IPS-NIHi11 (cell line): ENCODE results near the gene CKM.
"Not testable (repeated sequence)": the region's sequence is repeated elsewhere in the genome, so short reads cannot be mapped to it uniquely, and the experiment has no call there.

Experiments used
- DNase-seq: peaks from one replicate; pipeline ENCODE4 v3.0.0; 2012; ENCODE audit warnings: mixed read lengths, low spot score

Gene CKM

DNA sequence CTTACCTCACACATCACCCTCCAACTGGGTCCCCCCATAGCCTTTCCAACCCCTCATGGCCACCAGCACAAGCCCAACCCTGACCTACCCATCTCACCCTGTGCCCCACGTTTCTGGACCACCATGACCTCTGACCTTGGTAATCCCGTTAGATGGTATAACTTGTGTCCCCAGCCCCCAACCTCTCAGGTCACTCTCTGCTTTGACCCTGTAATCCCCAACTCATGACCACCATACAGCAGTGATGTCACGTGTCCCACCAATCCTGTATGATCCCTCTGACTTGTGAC lies 26.4 kb upstream of the CKM start:
- DNase-seq: peak; percentile 21

DNA sequence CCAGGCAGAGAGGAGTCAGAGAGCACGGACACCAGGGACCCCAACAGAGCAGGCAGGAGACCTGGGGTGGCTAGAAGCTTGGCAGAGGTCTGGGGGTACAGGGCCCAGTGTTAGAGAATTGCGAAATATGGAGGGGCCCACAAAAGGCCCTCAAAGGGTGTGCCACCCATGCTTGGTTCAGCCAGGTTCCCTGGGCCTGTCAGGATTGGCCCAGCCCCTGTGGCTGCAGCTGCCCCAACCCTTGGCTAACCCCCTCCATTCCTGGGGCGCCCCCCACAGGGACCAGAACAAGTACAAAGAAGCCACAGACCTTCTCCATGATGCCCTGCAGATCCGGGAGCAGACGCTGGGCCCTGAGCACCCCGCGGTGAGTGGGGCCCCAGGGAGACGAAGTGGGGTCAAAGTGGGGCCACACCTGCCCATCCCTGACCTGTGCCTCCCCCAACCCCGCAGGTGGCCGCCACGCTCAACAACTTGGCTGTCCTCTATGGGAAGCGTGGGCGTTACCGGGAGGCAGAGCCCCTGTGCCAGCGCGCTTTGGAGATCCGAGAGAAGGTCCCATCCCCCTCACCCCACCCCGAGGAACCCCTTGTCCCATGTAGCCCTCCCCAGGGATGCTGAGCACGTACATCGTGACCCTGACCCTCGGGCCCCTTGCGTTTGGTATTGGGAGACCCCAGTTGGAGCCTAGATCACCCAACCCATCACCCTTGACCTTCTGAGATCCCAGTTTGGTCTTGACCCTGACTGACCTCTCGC lies 25.9 kb upstream of the CKM start:
- DNase-seq: peak; percentile 65

DNA sequence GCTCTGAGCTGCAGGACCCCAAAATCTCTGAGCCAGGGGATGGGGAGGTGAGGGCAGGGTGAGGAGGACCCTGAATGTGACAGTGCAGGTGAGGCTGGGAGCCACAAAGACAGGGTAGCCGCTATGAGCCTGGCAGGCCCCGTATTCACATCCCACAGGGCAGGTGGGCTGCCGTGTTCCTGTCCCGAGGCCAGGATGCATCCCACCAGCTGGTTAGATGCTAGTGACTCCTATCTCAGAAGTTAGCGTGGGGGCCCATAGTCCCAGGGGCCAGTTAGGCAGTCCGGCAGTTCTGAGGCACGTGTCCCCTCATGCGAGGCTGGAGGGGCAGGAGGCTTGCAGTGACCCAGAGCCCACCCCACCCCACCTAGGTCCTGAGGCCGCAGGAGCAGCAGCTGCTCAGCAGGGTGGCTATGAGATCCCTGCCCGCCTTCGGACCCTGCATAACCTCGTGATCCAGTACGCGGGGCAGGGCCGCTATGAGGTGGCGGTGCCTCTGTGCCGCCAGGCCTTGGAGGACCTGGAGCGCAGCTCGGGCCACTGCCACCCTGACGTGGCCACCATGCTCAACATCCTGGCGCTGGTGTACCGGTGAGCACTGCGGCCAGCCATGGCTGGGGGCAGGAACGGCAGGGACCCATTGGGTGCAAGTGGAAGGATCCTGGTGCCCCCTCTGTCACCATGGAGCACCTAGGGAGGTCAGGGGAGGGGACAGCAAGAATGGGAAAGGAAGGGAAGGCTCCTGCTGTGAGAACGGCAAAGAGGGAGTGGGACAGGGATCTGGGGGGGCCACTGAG lies 25.1 kb upstream of the CKM start:
- DNase-seq: peak; percentile 40

DNA sequence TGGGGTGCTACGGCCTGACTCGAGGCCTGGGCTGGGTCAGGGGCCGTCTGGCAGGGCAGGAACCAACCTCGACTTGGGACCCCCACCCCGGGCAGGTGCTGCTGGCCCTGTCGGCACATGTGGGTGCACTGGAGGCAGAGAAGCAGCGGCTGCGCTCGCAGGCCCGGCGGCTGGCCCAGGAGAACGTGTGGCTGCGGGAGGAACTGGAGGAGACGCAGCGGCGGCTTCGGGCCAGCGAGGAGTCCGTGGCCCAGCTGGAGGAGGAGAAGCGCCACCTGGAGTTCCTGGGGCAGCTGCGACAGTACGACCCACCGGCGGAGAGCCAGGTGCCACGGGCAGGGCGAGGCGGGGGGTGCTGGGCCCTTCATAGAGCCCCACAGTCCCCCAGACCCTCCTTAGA lies 23.8 kb upstream of the CKM start:
- peak; percentile 80 for DNase-seq

DNA sequence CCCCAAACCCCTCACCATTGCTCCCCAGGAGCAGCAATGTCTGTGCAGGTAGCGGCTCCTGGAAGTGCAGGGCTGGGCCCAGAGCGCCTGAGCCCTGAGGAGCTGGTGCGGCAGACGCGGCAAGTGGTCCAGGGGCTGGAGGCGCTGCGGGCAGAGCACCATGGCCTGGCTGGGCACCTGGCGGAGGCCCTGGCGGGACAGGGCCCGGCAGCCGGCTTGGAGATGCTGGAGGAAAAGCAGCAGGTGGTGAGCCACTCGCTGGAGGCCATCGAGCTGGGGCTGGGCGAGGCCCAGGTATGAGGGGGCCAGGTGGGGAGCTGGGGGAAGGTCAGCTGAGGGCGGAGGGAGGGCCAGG lies 22.8 kb upstream of the CKM start:
- peak; percentile 8 for DNase-seq

DNA sequence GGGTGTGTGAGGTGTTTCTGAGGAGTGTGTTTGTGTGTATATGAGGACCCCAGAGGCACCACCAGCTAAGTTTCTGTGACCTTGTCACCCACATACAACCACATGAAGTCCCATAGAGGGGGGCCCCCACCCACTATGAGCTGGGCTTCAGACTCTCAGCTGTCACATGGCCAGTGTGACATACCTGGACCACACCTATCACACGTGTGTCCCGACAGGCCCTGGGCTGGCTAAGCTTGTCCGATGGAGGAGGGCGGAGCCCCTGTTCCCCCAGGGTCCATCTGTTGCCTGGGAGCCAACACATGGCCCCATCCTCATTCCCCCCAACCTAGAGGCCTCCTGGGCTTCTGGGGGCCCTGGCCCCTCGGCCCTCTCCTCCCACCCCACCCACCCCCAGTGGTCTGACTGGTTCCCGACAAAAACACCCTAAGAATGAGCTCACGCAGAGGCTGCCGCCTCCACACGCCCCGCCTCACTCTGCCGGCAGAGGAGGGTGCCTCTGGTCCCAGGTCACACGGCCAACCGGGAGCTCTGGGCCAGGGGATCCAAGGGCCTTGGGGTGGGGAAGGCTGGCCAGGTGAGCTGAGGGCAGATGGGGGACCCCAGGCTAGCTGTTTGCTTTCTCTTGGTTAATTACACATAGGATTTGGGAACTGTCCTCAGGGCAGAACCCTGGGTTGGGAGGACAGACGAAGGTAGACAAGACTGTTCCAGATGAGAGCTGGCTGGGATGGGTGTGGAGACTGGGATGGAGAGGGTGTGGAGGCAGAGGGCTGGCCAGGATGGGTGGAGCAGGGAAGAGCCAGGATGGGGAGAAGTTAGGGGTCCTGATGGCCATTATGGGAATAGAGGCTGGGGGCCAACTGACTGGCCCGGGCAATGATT lies 22.2 kb upstream of the CKM start:
- peak; percentile 32 for DNase-seq

DNA sequence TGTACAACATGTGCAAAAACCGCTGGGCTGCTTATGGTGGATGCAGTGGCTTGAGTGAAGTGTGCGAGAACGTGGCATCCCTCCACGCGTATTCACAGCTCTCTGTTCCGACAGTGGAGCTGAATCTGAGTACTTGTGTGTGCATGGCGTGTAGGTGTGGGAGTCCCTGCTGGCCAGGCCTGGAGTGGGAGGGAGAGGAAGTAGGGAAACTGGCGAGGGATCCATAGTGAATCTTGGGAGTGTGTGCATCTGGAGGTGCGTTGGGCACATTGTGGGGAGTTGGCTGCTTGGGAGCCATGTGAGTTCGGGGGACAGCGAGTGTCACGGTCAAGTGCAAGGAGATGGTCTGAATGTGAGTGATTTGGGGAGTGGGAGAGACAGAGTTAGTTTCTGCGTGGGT lies 20.2 kb upstream of the CKM start:
- no peak for DNase-seq

DNA sequence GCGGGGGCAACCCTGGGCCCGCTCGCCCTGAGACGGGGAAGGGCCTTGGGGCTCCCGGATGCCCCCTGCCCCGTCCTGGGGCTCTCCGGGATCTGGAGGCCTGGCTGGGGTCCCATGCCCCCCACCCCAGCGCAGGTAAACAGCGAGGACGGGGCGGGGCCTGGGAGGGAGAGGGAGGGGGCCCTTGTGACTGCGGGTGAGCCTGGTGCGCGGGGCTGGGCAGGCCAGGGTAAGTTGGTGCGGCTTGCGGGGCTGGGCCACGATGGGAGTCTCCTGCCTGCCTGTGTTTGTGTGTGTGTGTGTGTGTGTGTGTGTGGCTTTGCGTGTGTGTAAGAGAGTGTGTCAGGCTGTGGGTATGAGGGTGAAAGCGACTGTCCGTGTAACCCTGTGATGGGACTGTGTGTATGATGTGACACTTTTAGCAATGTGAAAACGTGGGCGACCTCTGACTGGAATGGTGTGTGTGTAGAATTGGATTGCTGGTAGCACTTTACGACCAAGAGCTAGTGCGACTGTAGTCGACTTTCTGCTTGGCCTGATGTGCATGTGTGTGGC lies 18.3 kb upstream of the CKM start:
- peak; percentile 66 for DNase-seq

DNA sequence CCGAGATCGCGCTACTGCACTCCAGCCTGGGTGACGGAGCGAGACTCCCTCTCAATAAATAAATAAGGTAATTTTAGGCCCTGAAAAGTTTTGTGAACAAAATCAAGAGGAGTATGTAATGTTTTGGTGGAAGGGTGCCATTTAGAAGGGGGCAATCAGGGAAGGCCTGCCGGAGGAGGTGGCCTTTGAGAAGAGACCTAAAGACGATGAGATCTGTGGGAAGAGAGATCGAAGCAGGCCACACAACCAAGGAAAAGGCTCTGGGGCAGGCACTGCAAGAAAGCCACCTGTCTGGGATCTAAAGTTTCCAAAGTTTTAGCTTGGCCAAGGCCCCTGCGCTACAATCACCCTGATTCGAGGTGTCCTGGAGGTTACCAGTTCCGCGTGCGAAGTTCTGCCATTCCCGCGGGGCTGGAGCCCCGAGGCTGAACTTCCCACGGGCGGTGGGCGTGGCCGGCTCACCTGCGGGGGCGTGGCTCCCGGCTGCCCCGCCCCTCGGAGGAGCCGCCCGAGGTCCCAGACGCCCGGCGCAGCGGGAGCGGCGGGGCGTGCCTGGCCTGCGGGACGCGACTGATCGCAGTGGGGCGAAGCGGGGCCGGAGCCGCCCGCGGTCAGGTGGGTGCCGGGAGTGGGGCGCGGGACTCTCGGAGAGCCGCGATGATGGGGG lies 17.7 kb upstream of the CKM start, which contains the start of gene KLC3:
KLC3 (plus strand) TSS at position 519 of the 667 bp plus-strand sequence. CDS start 4,792 bp downstream, outside the sequence.
- DNase-seq: peak; percentile 95

DNA sequence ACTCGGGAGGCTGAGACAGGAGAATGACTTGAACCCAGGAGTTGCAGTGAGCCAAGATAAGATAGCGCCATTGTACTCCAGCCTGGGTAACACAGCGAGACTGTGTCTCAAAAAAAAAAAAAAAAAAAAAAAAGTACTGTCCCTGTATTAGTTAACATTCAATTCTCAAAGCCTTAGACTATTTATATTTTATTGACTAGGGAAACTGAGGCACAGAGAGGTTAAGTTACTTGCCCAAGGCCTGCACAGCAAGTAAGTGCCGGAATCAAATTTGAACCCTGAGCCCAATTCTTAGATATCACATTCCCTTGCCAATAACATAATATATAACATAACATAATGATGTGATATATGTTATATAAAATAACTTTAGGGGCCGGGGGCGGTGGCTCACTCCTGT lies 17.0 kb upstream of the CKM start:
- no peak for DNase-seq

DNA sequence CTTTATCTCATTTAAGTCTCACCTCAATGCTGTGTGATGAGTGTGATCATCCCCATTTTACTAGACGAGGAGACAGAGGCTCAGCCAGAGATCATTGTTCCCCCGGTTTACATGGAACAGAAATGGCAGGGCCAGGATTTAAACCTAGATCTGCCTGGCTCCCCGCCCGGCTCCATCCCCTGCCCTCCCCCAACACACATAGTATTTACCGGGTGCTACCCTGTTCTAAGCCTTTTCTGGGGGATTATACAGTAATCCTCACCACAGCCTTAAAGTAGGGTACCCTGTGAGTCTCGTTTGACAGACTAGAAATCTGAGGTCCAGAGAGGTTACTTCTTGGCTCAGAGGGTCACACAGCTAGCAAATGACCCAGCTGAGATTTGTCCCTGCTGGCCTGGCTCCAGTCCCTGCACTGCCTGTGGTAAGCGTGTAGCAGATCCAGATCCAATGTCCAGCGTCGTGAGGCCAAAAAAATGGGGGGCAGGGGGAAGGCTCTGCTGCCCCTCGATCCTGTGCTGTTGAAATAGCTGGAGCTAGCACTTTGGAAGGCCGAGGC lies 14.1 kb upstream of the CKM start:
- no peak for DNase-seq

DNA sequence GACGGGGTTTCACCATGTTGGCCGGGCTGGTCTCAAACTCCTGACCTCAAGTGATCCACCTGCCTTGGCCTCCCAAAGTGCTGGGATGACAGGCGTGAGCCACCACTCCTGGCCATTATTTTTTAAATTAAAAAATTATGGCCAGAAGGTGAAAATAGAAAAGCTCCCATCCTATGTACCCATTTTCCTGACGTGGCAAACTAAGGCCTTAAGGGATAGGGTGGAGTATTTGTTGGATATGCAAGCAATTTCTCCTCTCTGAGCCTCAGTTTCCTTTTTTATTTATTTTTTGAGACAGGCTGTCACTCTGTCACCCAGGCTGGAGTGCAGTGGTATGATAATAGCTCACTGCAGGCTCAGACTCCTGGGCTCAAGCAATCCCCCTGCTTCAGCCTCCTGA lies 12.2 kb upstream of the CKM start:
- not testable (repeated sequence) for DNase-seq

DNA sequence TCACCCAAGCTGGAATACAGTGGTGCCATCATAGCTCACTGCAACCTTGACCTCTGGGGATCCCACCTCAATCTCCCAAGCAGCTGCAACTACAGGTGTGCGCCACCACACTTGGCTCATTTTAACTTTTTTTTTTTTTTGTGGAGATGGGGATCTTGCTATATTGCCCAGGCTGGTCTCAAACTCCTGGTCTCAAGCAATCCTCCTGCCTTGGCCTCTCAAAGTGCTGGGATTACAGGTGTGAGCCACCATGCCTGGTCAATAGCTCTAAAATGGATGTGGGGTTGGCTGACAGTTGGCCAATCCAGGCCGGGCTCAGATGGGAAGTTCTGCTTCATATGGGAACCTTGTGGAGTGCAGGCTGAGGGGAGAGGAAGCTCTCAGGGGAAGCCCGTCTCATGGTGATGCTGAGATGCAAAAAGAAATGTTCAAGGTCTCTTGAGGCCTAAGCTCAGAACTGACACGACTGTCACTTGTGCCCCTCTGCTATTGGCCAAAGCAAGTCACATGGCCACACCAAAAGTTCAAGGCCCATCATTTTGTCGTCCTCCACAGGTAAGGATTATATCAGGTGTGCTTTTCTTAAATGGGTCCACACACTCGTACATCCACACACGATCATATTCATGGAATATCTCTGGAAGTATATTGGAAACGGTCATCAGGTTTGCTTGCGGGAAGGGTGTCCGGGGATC lies 11.1 kb upstream of the CKM start:
- DNase-seq: no peak

DNA sequence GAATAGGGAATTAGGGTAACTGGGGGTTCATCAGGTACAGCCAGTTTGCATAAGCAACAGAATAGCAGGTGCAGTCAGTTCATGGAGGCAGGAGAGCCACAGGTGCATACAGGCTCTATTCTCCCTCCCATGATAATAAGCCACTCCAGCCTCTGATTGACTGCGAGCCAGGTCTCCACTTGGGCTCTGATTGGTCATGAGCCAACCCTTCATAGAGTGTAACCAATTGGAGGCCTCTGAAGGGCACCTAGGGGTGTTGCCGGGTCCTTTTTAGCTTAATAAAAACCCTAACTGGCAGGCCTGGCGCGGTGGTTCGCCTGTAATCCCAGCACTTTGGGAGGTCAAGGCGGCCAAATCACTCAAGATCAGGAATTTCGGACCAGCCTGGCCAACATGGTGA lies 8.7 kb upstream of the CKM start:
- peak; percentile 19 for DNase-seq

DNA sequence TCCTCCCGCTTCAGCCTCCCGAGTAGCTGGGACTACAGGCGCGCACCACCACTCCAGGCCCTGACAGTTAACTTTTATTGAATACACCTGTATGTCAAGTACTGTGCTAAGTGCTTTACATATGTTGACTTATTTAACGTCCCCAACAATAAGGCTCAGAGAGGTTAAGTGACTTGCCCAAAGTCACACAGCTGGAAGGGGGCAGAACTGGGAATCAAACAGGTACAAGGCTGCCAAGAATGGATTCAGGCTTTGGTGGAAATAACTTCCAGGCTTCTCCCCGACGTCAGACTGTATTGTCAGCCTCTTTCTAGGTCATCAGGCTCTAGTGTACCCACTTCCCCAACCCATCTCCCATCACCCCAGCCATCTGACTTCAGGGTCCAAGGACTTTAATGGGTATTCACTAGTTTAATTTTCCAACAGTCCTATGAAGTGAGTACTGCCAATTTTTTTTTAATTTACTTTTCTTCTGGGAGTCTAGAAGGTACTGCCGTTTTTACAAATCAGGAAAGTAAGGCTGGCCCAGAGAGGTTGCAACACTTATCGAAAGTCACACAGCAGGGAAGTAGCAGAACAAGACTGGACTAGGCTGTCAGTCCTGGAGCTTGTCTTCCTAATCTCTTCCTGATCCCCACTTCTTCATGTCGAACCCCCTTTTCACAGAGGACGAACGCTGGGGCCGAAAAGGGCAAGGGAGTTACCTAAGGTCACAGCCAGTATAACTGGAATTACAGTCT lies 4.9 kb upstream of the CKM start:
- DNase-seq: no peak

DNA sequence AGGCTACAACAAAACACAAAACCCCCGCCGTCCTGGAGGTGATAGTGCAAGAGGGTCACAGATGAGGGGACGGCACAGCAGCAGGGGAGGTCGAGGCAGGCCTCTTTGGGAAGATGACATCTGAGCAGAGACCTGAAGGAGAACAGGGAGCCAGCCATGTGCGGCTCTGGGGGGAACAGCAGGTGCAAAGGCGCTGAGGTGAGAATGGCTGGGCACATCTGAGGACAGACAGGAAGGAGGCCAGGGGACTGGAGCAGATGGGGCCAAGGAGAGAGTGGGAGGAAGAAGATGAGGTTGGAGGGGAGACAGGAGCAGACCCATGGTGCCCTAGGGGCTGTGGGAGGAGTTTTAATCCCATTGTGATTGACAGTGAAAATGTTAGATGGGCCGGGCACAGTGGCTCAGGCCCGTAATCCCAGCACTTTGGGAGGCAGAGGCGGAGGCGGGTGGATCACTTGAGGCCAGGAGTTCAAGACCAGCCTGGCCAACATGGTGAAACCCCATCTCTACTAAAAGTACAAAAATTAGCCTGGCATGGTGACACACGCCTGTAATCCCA lies 1.8 kb upstream of the CKM start:
- DNase-seq: no peak

DNA sequence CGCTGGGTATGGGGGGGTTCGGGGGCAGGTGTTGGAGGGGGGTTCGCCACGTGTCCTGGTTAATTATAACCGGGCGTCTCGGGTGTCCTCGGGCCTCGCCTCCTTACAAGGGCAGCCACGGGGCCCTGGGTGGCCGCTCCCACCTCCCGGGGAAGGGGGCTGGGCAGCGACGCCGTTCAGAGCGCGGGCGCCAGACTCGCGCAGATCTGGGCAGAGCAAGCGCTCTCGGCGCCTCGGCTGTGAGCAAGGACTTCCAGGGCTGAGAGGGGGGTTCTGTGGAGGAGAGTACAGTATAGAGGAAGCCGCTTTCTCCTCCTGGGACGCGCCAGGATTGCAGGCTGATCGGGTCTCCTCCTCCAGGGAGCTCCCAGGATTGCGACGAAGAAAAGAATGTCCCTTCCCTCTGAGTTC lies 1.0 kb upstream of the CKM start:
- peak; percentile 65 for DNase-seq

DNA sequence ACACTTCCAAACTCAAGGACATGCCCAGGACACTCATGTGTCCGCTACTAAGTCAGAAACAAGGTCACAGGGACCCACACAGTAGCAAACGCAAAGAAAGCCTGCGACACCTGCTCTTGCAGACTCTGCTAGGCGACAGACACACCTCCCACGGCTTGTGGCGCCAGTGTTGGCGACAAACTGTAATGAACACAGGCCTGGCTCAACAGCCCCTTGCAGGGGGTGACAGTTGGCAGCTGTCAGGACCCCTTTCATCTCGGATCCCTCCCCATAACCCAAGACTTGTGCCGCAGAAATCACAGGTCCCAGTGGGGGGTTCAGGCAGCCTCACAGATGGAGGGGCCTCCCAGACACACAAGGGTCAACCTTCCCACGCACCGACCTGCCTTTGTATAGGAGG lies 364 bp downstream of the CKM start:
- no peak for DNase-seq

DNA sequence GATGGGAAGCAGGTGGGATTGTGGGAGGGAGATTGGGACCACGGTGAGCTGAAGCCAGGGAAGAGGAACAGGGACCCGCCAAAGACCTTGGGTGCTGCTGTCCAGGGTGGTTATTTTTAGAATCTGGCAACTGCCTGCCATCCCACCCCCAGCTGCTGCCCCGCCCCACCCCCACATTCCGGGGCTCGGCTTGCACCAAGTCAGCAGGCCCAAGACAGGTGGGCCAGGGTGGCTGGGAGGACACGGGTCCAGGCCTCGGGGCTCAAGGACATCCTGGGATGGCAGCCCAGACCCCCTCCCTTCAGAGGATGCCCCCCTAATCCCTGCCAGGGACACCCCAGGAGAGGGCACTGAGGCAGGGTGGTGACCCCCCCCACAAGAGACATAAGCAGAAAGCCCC lies 827 bp downstream of the CKM start:
- DNase-seq: no peak
